Mammary epithelial cell (primary cell): ENCODE measurements around the gene WFIKKN1.

Experiments used
- EZH2 ChIP-seq: IDR thresholded peaks from 2 replicates; pipeline ENCODE4 v1.6.1; 2012; ENCODE audit warnings: low read length, inconsistent platforms, borderline replicate concordance
- TF ChIP-seq, protein P1 (sequence below), 2 donors: IDR thresholded peaks in 1 of 2; conservative IDR thresholded peaks in 1 of 2; 2 replicates each; pipeline ENCODE4 v1.5.1; 2011 to 2012; ENCODE audit warnings: inconsistent platforms in 2 of 2, low read length in 2 of 2, mild to moderate bottlenecking in 2 of 2, control low read depth in 1 of 2, low read depth in 1 of 2; ENCODE audit not compliant: insufficient read depth in 1 of 2; ENCODE audit errors: extremely low read depth in 1 of 2

DNA sequence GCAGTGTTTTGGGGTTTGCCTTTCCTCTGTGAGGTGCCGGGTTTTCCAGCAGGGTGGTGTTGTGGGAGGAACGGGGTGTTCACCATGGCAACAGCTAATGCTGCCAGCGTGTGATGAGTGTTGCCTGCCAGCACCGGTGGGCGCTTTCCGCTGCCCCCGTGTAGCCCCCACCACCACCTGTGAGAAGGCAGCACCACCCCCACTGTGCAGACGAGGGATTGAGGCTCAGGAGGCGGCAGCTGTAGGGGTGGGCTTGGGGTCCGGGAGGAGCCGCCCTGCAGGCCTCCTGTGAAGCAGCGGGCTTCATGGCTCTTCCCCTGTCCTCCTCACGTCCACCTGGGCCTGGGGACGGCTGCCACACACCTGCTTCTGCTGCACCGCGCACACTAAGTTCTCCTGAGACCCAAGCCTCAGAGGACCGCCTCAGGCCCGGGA lies 35.7 kb upstream of the WFIKKN1 start:
- TF ChIP-seq, protein P1, sequence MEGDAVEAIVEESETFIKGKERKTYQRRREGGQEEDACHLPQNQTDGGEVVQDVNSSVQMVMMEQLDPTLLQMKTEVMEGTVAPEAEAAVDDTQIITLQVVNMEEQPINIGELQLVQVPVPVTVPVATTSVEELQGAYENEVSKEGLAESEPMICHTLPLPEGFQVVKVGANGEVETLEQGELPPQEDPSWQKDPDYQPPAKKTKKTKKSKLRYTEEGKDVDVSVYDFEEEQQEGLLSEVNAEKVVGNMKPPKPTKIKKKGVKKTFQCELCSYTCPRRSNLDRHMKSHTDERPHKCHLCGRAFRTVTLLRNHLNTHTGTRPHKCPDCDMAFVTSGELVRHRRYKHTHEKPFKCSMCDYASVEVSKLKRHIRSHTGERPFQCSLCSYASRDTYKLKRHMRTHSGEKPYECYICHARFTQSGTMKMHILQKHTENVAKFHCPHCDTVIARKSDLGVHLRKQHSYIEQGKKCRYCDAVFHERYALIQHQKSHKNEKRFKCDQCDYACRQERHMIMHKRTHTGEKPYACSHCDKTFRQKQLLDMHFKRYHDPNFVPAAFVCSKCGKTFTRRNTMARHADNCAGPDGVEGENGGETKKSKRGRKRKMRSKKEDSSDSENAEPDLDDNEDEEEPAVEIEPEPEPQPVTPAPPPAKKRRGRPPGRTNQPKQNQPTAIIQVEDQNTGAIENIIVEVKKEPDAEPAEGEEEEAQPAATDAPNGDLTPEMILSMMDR (conservative IDR thresholded peaks at IDR 0.05 in 1 of 2, IDR thresholded peaks at IDR 0.05 in 1 of 2; ENCODE audit: extremely low read depth in 1 of 2, insufficient read depth in 1 of 2, low read depth in 1 of 2, low read length in 2 of 2): no peak
- TF ChIP-seq EZH2: no peak
